Stimulated activated CD8-positive, alpha-beta memory T cell treated with anti-CD3 and anti-CD28 coated beads, Interleukin-4, amount 100 ng/mL, for 24 hours (primary cell): Measurements from ENCODE around the gene ZNF577.

Experiments used
- DNase-seq: peaks from one replicate; pipeline ENCODE4 v3.0.0-alpha.2; 2020; ENCODE audit warnings: low read depth

ZNF577 gene

GRCh38 chr19:51861870-51862622 lies 25.7 kb downstream of the ZNF577 start:
- DNase-seq, result no peak

GRCh38 chr19:51837145-51837544 lies 50.6 kb downstream of the ZNF577 start:
- DNase-seq, result no peak

GRCh38 chr19:51830274-51830673 lies 57.5 kb downstream of the ZNF577 start:
- DNase-seq, result no peak

- no peak for DNase-seq
Observed at GRCh38 chr19:51824281-51825005, 63.3 kb downstream of the ZNF577 start.

GRCh38 chr19:51822946-51823345 lies 64.8 kb downstream of the ZNF577 start:
- no peak for DNase-seq

DNA sequence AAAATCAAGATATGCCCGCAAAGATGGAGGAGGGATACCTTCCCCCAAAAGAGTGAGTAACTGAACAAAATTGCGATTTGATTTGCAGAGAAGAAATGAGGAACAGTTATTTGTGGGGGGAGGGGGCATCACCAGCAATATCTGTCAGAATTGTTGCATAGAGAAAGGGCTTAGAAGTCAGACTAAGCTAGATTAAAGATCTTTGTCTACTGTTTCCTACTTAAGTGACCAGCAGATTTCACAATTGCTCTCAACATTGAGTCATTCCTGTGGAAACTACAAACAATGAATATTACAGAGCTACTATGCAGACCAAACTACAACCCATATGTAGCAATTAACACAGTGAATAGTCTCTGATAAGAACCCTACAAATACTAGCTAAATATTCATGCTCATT lies 65.4 kb downstream of the ZNF577 start:
- DNase-seq, result no peak

DNA sequence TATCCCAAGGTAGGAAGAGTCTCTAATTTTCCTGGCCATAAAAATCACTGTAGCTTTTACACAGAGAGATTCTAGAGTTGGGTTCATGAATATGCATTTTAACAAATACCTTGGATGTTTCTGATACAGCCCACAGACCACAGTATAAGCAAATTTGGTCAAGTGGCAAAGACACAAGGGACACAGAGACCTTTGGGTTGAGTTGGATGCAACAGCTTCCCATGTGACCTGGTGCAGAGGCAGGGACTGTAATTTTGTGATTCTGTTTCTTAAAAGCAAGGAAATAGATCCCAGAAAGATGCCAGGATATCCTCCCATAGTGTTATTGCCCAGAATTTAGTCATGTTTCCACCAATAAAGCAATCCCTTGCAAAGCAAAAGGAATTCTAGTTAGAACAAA lies 65.8 kb downstream of the ZNF577 start:
- no peak for DNase-seq

GRCh38 chr19:51821456-51821855 lies 66.3 kb downstream of the ZNF577 start:
- no peak for DNase-seq
